Fibroblast of villous mesenchyme (primary cell): ENCODE measurements around the gene CHD1L. TPM values are rescaled to one million over a fixed set of nuclear protein-coding genes. Genes with fewer than 3 reads are reported as not detected.

Source experiments
- DNase-seq: peaks from one replicate; pipeline ENCODE4 v3.0.0-alpha.2; 2010; ENCODE audit warnings: low read depth
- H3K4me3 ChIP-seq: 2 replicates; pipeline ENCODE4 v1.5.1; 2011; ENCODE audit warnings: low read depth, mild to moderate bottlenecking, low read length
- total RNA-seq: library from RNA; depleted of rRNA; stranded (reverse); fragments of >200 nt; gene quantifications from 2 replicates; pipeline ENCODE4 v1.2.3, GENCODE V29; 2012
- TF ChIP-seq, protein P1 (sequence below): IDR thresholded peaks from 2 replicates; pipeline ENCODE4 v1.5.1; 2012; ENCODE audit warnings: low read depth, mild to moderate bottlenecking, low read length; ENCODE audit not compliant: insufficient read depth

Gene CHD1L
- total RNA-seq, 1 donor = 37.6 TPM

DNA sequence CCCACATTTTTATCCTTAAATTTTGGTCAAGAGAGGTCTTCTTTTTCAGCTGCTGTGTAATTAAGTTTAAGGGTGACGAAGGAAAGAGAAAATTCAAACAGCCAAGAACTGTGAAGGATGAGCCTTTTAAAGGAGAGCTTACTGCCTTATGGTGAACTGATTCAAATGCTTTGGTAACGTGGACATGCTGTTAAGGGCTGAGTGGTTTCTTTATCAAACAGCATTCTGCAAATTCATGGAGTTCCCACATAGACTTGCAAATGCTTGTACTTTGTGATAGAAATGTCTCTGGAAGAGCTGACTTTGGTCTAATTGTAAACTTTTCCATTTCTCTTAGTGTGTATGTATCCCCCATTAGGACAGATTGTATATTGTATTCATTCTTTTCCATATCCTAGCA is 93.8 kb downstream of the CHD1L start:
- no peak overlapping the region for H3K4me3 ChIP-seq
- no peak for DNase-seq
- TF ChIP-seq, protein P1, sequence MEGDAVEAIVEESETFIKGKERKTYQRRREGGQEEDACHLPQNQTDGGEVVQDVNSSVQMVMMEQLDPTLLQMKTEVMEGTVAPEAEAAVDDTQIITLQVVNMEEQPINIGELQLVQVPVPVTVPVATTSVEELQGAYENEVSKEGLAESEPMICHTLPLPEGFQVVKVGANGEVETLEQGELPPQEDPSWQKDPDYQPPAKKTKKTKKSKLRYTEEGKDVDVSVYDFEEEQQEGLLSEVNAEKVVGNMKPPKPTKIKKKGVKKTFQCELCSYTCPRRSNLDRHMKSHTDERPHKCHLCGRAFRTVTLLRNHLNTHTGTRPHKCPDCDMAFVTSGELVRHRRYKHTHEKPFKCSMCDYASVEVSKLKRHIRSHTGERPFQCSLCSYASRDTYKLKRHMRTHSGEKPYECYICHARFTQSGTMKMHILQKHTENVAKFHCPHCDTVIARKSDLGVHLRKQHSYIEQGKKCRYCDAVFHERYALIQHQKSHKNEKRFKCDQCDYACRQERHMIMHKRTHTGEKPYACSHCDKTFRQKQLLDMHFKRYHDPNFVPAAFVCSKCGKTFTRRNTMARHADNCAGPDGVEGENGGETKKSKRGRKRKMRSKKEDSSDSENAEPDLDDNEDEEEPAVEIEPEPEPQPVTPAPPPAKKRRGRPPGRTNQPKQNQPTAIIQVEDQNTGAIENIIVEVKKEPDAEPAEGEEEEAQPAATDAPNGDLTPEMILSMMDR = no peak

DNA sequence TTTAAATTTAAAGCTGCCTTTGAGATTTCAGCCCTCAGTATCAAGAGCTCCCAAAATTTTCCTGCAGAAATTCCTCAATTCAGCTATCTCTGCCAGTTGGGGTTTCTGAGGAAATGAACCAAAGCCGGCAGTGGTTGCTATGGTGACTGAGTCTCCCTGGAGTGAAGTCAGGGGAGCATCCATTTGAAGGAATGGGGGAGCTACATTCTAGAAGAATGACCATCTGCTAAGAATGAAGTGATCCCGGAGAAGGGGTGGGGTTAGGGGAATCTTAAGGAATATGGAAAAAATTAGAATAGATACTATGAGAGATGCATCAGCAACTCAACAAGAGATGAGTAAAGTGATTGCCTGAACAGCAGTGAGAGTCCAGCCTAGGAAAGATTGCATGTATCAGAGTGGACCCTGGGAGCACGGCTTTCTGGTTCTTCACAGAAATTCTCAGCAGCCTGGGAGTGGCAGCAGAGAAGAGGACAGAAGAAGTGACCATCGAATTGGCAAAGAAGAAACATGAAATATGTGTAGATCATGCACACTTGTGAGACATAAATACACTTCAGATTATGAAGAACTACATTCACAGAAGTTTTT is 94.7 kb downstream of the CHD1L start:
- no peak for DNase-seq
- TF ChIP-seq, protein P1 = no peak
- H3K4me3 ChIP-seq = no peak overlapping the region

DNA sequence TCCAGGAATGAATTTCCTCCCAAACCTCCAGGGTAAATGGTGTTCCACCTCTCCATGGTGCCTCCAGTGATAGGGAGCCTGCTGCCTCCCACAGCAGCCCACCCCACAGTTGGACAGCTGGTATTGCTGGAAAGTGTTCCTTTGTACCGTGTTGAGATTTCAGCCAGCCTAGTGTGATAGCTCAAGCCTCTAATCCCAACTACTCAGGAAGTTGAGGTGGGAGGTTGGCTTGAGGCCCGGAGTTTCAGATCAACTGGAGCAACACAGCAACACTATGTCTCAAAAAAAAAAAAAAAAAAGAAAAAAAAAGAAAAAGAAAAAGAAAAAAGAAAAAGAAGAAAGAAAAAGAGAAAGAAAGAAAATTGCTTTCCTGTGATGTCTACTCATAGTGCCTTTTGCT is 96.1 kb downstream of the CHD1L start:
- DNase-seq = no peak
- no peak overlapping the region for H3K4me3 ChIP-seq
- TF ChIP-seq, protein P1 = no peak

DNA sequence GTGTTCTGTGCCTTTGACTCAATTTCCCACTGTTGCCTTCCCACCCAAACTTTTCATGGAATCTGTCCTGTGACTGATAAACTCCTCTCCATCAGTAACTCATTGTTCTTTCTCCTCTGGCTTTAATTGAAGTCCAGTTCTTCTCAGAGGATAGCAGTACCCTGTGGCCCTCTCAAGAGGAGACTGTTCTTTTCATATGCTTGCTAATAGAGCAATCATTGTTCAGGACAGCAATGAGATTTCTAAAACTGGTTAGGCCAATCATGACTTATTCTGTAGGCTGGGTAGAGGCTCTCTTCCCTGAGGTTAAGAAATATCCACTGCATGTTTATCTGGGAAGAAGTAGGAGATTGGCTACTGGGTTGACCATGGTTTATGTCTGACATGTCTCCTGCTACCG is 98.8 kb downstream of the CHD1L start:
- DNase-seq = no peak
- TF ChIP-seq, protein P1 = no peak

More for the DNA sequence above, 98.8 kb downstream of the CHD1L start:
- no peak overlapping the region for H3K4me3 ChIP-seq

Other genes starting within 250 kb of the CHD1L start
- gene PRKAB2, start 70.2 kb upstream of the CHD1L start, total RNA-seq = 13.5 and 15.5 TPM in 2 replicates
- 0.43 and 1.3 TPM in 2 replicates for gene FMO5, start 17.3 kb upstream of the CHD1L start, total RNA-seq